Karpas-422 (cell line): ENCODE measurements around the gene GNG5. TPM values are rescaled to one million over a fixed set of nuclear protein-coding genes. Genes with fewer than 3 reads are reported as not detected.
"Not testable (repeated sequence)": the region's sequence is repeated elsewhere in the genome, so short reads cannot be mapped to it uniquely, and the experiment has no call there.

Experiments used
- DNase-seq: peaks from one replicate; pipeline ENCODE4 v3.0.0-alpha.2; 2015
- H2AFZ ChIP-seq: fragments of 200-600 bp; sonication (generic); 2 replicates; pipeline ENCODE4 v1.6.1; 2014; ENCODE audit warnings: antibody characterized with exemption, low read length, mixed read lengths
- H3K27ac ChIP-seq: fragments of 200-600 bp; sonication (generic); 2 replicates; pipeline ENCODE4 v1.5.1; 2014; ENCODE audit warnings: mild to moderate bottlenecking, low read length, moderate library complexity
- H3K27me3 ChIP-seq: fragments of 200-600 bp; sonication (generic); 2 replicates; pipeline ENCODE4 v1.6.1; 2014; ENCODE audit warnings: low read length, mixed read lengths
- H3K36me3 ChIP-seq: fragments of 200-600 bp; sonication (generic); 2 replicates; pipeline ENCODE4 v1.6.1; 2014; ENCODE audit warnings: low read length, mixed read lengths; ENCODE audit not compliant: insufficient read depth
- H3K4me1 ChIP-seq: fragments of 200-600 bp; sonication (generic); 2 replicates; pipeline ENCODE4 v1.6.1; 2014; ENCODE audit warnings: mild to moderate bottlenecking, low read length, mixed read lengths
- H3K4me2 ChIP-seq: fragments of 200-600 bp; sonication (generic); 2 replicates; pipeline ENCODE4 v1.6.1; 2014; ENCODE audit warnings: low read length, low read depth, mild to moderate bottlenecking; ENCODE audit not compliant: poor library complexity, severe bottlenecking
- H3K4me3 ChIP-seq: fragments of 200-600 bp; sonication (generic); 2 replicates; pipeline ENCODE4 v1.5.1; 2014; ENCODE audit warnings: mild to moderate bottlenecking, antibody characterized with exemption, low read length, mixed read lengths
- H3K79me2 ChIP-seq: fragments of 200-600 bp; sonication (generic); 2 replicates; pipeline ENCODE4 v1.6.1; 2014; ENCODE audit warnings: mild to moderate bottlenecking, low read length, mixed read lengths
- H3K9ac ChIP-seq: fragments of 200-600 bp; sonication (generic); 2 replicates; pipeline ENCODE4 v1.6.0; 2014; ENCODE audit warnings: low read length
- H3K9me2 ChIP-seq: fragments of 200-600 bp; sonication (generic), shearing (Covaris generic); replicated peaks from 2 replicates; pipeline ENCODE4 v1.6.0; 2014; ENCODE audit warnings: mild to moderate bottlenecking, low read length, moderate library complexity; ENCODE audit not compliant: insufficient read depth
- H3K9me3 ChIP-seq: fragments of 300-700, 200-600 bp; sonication (generic); 2 replicates; pipeline ENCODE4 v1.6.1; 2014; ENCODE audit warnings: low read length, mixed read lengths
- H4K20me1 ChIP-seq: fragments of 200-600 bp; sonication (generic); 2 replicates; pipeline ENCODE4 v1.6.1; 2014; ENCODE audit warnings: mild to moderate bottlenecking, antibody characterized with exemption, low read length, low read depth; ENCODE audit not compliant: insufficient read depth
- total RNA-seq: library from RNA; depleted of rRNA; stranded (reverse); fragments of >200 nt; shearing (Covaris generic); gene quantifications from 2 replicates; pipeline ENCODE4 v1.2.3, GENCODE V29; 2014; ENCODE audit warnings: low replicate concordance; rRNA removed

GNG5 gene
- total RNA-seq, 1 experiment from 2014 or later: 79.1 TPM

DNA sequence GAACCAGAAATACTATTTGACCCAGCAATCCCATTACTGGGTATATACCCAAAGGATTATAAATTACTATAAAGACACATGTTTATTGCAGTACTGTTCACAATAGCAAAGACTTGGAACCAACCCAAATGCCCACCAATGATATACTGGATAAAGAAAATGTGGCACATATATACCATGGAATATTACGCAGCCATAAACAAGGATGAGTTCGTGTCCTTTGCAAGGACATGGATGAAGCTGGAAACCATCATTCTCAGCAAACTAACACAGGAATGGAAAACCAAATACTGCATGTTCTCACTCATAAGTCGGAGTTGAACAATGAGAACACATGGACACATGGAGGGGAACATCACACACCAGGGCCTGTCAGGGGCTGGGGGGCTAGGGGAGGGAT, 57.7 kb downstream of the GNG5 start:
- not testable (repeated sequence) for H3K4me3 ChIP-seq, H3K27ac ChIP-seq, H3K79me2 ChIP-seq, H3K36me3 ChIP-seq, DNase-seq, H3K4me1 ChIP-seq, H3K9me2 ChIP-seq, H3K4me2 ChIP-seq, H3K9ac ChIP-seq, H2AFZ ChIP-seq, H4K20me1 ChIP-seq, H3K9me3 ChIP-seq, H3K27me3 ChIP-seq

Other genes with a start within 250 kb of the GNG5 start
- gene SAMD13, start 204.9 kb downstream of the GNG5 start, total RNA-seq: 1.6 and 3.1 TPM in 2 replicates
- not detected in 2 replicates for gene DNASE2B, start 108.1 kb downstream of the GNG5 start, total RNA-seq
- 60.9 and 70.8 TPM in 2 replicates for gene RPF1, start 27.3 kb downstream of the GNG5 start, total RNA-seq
- gene SPATA1, start 195 bp downstream of the GNG5 start, total RNA-seq: 3.6 TPM in 1 of 2 replicates, not detected in the other
- 5.7 and 19.2 TPM in 2 replicates for gene CTBS, start 67.9 kb upstream of the GNG5 start, total RNA-seq
- 21.4 and 29.0 TPM in 2 replicates for gene SSX2IP, start 183.9 kb upstream of the GNG5 start, total RNA-seq